Kidney epithelial cell (primary cell): ENCODE data around the gene DHRS3. TPM values are rescaled to one million over a fixed set of nuclear protein-coding genes. Genes with fewer than 3 reads are reported as not detected.
"Not testable (repeated sequence)": the region's sequence is repeated elsewhere in the genome, so short reads cannot be mapped to it uniquely, and the experiment has no call there.

Source experiments
- DNase-seq: peaks from one replicate; pipeline ENCODE4 v3.0.0-alpha.2; 2010; ENCODE audit warnings: low read depth
- H3K27me3 ChIP-seq: 2 replicates; pipeline ENCODE4 v1.6.0; 2011; ENCODE audit warnings: low read length; ENCODE audit not compliant: control insufficient read depth, insufficient read depth
- H3K36me3 ChIP-seq: 2 replicates; pipeline ENCODE4 v1.5.1; 2011; ENCODE audit warnings: low read length; ENCODE audit not compliant: control insufficient read depth, insufficient read depth
- H3K4me3 ChIP-seq: 2 replicates; pipeline ENCODE4 v1.5.1; 2011; ENCODE audit warnings: low read depth, mild to moderate bottlenecking, control low read depth, low read length
- total RNA-seq: library from RNA; depleted of rRNA; stranded (reverse); fragments of >200 nt; gene quantifications from 2 replicates; pipeline ENCODE4 v1.2.3, GENCODE V29; 2015
- TF ChIP-seq, protein P1 (sequence below): IDR thresholded peaks from 2 replicates; pipeline ENCODE4 v1.5.1; 2011; ENCODE audit warnings: mild to moderate bottlenecking, moderate library complexity, low read length, control low read depth, inconsistent platforms; ENCODE audit not compliant: insufficient read depth, poor library complexity, severe bottlenecking

Gene DHRS3
- total RNA-seq, 1 donor from 2014 or later, result 37.4 TPM

- TF ChIP-seq, protein P1, sequence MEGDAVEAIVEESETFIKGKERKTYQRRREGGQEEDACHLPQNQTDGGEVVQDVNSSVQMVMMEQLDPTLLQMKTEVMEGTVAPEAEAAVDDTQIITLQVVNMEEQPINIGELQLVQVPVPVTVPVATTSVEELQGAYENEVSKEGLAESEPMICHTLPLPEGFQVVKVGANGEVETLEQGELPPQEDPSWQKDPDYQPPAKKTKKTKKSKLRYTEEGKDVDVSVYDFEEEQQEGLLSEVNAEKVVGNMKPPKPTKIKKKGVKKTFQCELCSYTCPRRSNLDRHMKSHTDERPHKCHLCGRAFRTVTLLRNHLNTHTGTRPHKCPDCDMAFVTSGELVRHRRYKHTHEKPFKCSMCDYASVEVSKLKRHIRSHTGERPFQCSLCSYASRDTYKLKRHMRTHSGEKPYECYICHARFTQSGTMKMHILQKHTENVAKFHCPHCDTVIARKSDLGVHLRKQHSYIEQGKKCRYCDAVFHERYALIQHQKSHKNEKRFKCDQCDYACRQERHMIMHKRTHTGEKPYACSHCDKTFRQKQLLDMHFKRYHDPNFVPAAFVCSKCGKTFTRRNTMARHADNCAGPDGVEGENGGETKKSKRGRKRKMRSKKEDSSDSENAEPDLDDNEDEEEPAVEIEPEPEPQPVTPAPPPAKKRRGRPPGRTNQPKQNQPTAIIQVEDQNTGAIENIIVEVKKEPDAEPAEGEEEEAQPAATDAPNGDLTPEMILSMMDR, result no peak
- Histone ChIP-seq H3K4me3 (no peak overlapping the region), H3K27me3 (no peaks in the 10 kb centered on the region), H3K36me3 (no peaks in the 10 kb centered on the region)
- peak; percentile 34 for DNase-seq
These were observed 32.0 kb upstream of the DHRS3 start for GRCh38 chr1:12649971-12650421.

- no peaks in the 10 kb centered on the region for H3K27me3 ChIP-seq
- H3K36me3 ChIP-seq, result no peaks in the 10 kb centered on the region
- no peak overlapping the region for H3K4me3 ChIP-seq
- TF ChIP-seq, protein P1, result no peak
- DNase-seq, result no peak
These were observed 30.7 kb upstream of the DHRS3 start for GRCh38 chr1:12648741-12649140.

DNA sequence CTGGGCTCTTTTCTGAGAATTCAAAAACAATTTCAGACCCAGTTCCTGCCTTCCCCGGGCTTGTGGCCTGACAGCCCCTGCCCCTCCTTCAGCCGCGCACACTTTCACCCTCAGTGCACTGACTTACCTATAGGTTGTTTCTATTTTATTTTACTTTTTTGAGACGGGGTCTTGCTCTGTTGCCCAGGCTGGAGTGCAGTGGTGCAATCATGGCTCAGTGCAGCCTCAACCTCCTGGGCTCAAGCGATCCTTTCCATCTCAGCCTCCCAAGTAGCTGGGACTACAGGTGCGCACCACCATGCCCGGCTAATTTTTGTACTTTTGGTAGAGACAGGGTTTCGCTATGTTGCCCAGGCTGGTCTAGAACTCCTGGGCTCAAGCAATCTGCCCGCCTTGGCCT is 27.4 kb upstream of the DHRS3 start:
- DNase-seq, H3K27me3 ChIP-seq, H3K36me3 ChIP-seq, H3K4me3 ChIP-seq: not testable (repeated sequence)

DNA sequence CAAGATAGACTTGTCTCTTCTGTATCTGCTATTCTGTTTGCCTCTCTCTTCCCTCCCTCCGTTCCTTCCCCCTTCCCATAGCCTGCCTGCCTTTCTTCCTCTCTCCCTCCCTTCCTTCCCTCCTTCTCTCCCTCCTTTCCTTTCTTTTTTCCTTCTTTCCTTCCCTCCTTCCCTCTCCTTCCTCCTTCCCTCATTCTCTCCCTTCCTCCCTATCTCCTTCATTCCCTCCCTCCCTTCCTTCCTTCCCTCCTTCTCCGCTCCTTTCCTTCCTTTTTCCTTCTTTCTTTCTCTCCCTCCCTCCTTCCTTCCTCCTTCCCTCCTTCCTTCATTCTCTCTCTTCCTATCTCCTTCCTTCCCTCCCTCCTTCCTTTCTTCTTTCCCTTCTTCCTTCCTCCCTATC is 26.8 kb upstream of the DHRS3 start:
- TF ChIP-seq, protein P1, result no peak
- DNase-seq, result no peak
- H3K27me3 ChIP-seq, result no peaks in the 10 kb centered on the region

GRCh38 chr1:12644237-12644636 is 26.2 kb upstream of the DHRS3 start:
- Histone ChIP-seq H3K4me3 (no peak overlapping the region), H3K27me3 (no peaks in the 10 kb centered on the region), H3K36me3 (no peaks in the 10 kb centered on the region)
- TF ChIP-seq, protein P1, result no peak
- no peak for DNase-seq

More for the DNA sequence above, 26.8 kb upstream of the DHRS3 start:
- Histone ChIP-seq H3K4me3 (no peak overlapping the region), H3K36me3 (no peaks in the 10 kb centered on the region)

DNA sequence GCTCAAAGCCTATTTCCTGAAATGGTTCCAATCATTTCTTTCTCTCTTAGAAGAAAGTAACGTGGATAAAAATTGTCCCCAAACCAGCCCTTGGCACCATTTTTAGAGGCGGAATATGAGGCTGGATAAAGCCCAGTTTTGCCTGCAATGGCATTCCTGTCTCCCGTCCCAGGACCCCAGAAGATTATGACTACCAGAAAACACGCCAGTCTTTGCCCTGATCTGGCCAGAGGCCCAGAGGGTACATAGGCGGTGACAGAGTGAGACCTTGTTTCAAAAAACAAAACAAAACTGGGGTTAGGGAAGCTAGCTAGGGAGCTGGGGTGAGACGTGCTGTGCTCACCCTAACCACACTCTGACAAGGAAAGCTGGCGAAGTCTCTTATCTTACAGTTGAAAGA is 25.8 kb upstream of the DHRS3 start, which contains the start of gene AADACL4:
Gene AADACL4, plus strand, starts transcription at position 301 of the 400 bp plus-strand sequence. CDS start 462 bp downstream, outside the sequence.
- no peaks in the 10 kb centered on the region for H3K27me3 ChIP-seq
- H3K36me3 ChIP-seq, result no peaks in the 10 kb centered on the region
- TF ChIP-seq, protein P1, result no peak
- DNase-seq, result no peak
- H3K4me3 ChIP-seq, result no peak within 1 kb of the TSS

- H3K36me3 ChIP-seq, result no peaks in the 10 kb centered on the region
- DNase-seq, result no peak
- TF ChIP-seq, protein P1, result no peak
- H3K4me3 ChIP-seq, result no peak overlapping the region
- no peaks in the 10 kb centered on the region for H3K27me3 ChIP-seq
These were observed 25.1 kb upstream of the DHRS3 start for GRCh38 chr1:12643079-12643478.
